T-helper 17 cell (primary cell): Measurements from ENCODE around the gene SYNDIG1L. TPM values are rescaled to one million over a fixed set of nuclear protein-coding genes. Genes with fewer than 3 reads are reported as not detected.
"Not testable (repeated sequence)": the region's sequence is repeated elsewhere in the genome, so short reads cannot be mapped to it uniquely, and the experiment has no call there.

Experiments
- ATAC-seq: fragments of 150-1000 bp; cut with Tn5 transposase; 2 replicates; pipeline ENCODE4 v1.10.0; 2021; ENCODE audit warnings: mild to moderate bottlenecking, moderate library complexity
- DNase-seq, 3 donors: peaks; one replicate each; pipeline versions ENCODE4 v3.0.0 to v3.0.0-alpha.2; 2020 to 2021
- H3K9me3 ChIP-seq: one replicate; pipeline ENCODE4 v1.7.0; 2013; ENCODE audit warnings: low read length, mild to moderate bottlenecking; ENCODE audit not compliant: control insufficient read depth, poor library complexity, severe bottlenecking
- H3K27ac Mint-ChIP-seq: one replicate; pipeline ENCODE4 v1.8.0; 2022; ENCODE audit warnings: mild to moderate bottlenecking, moderate library complexity, mixed read lengths
- H3K27me3 Mint-ChIP-seq: one replicate; pipeline ENCODE4 v1.8.0; 2022; ENCODE audit warnings: mixed read lengths
- H3K36me3 Mint-ChIP-seq: one replicate; pipeline ENCODE4 v1.8.0; 2022; ENCODE audit warnings: low read depth, mixed read lengths
- H3K4me1 Mint-ChIP-seq: one replicate; pipeline ENCODE4 v1.8.0; 2022; ENCODE audit warnings: mild to moderate bottlenecking, mixed read lengths
- H3K4me3 Mint-ChIP-seq: one replicate; pipeline ENCODE4 v1.8.0; 2022; ENCODE audit warnings: mild to moderate bottlenecking, moderate library complexity, mixed read lengths
- total RNA-seq, 4 donors: library from RNA in 2 of 4; stranded (reverse) in 2 of 4; gene quantifications; one replicate each; pipeline ENCODE4 v1.2.3 and lab custom pipeline; 2022 to 2026

The SYNDIG1L gene
- total RNA-seq, 2 donors from 2014 or later, result not detected

GRCh38 chr14:74391479-74391878 lies 34.5 kb downstream of the SYNDIG1L start:
- Mint-ChIP-seq H3K27me3 (peaks cover 61% of the 10 kb centered on the region), H3K4me3 (no peak overlapping the region), H3K36me3 (peaks cover 2% of the 10 kb centered on the region), H3K27ac (no peak overlapping the region), H3K4me1 (no peaks in the 10 kb centered on the region)
- no peak for DNase-seq
- H3K9me3 ChIP-seq, result no peaks in the 10 kb centered on the region
- no peak for ATAC-seq

DNA sequence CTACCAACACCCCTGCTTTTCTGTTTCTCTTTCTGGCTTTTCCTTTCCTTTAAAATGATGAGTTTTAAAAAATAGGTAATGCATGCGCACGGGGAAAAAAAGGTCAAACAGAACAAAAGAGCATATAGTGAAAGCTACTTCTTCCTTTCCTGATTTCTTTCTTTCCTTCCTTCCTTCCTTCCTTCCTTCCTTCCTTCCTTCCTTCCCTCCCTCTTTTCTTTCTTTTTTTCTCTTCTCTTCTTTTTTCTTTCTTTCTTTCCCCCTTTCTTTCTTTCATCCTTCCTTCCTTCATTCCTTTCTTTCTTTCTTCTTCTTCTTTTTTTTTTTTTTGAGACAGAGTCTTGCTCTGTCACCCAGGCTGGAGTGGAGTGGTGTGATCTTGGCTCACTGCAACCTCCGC lies 35.5 kb downstream of the SYNDIG1L start:
- H3K9me3 ChIP-seq, DNase-seq, H3K27ac Mint-ChIP-seq, H3K4me1 Mint-ChIP-seq, H3K36me3 Mint-ChIP-seq, ATAC-seq, H3K4me3 Mint-ChIP-seq: not testable (repeated sequence)
- H3K27me3 Mint-ChIP-seq, result peaks cover 54% of the 10 kb centered on the region

DNA sequence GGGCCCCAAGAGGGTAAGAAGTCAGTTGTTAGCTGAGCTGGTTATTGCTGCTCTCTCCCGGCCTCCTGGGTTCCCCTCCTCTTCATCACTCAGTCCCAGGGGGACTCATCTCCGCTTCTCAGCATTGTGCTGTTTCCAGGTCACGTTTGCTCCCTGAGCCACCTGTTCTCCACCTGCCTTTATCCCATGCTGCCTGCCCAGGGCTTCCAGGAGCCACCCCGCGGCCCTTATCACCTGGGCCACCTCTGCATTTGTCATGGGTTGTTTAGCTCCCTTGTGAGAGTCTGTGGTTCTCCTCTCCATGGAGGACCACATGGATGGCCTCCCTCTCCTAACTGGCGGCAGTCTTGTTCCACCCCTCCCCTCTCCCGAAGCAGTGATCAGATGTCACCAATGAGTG lies 36.0 kb downstream of the SYNDIG1L start:
- Mint-ChIP-seq H3K4me1 (no peaks in the 10 kb centered on the region), H3K27ac (no peak overlapping the region)
- no peak for ATAC-seq

GRCh38 chr14:74382231-74382630 lies 43.8 kb downstream of the SYNDIG1L start:
- no peaks in the 10 kb centered on the region for H3K4me1 Mint-ChIP-seq
- peaks cover 10% of the 10 kb centered on the region for H3K27me3 Mint-ChIP-seq
- H3K4me3 Mint-ChIP-seq, result no peak overlapping the region
- no peak for DNase-seq
- no peak for ATAC-seq
- no peak overlapping the region for H3K27ac Mint-ChIP-seq
- H3K36me3 Mint-ChIP-seq, result no peaks in the 10 kb centered on the region
- H3K9me3 ChIP-seq, result no peaks in the 10 kb centered on the region

More for the DNA sequence above, 36.0 kb downstream of the SYNDIG1L start:
- peaks cover 50% of the 10 kb centered on the region for H3K27me3 Mint-ChIP-seq
- no peak for DNase-seq
- H3K36me3 Mint-ChIP-seq, result peaks cover 2% of the 10 kb centered on the region
- H3K4me3 Mint-ChIP-seq, result no peak overlapping the region
- H3K9me3 ChIP-seq, result no peaks in the 10 kb centered on the region

GRCh38 chr14:74381571-74381970 lies 44.4 kb downstream of the SYNDIG1L start:
- DNase-seq, H3K36me3 Mint-ChIP-seq, H3K27ac Mint-ChIP-seq, H3K9me3 ChIP-seq, ATAC-seq, H3K4me3 Mint-ChIP-seq, H3K4me1 Mint-ChIP-seq: not testable (repeated sequence)
- peaks cover 10% of the 10 kb centered on the region for H3K27me3 Mint-ChIP-seq

- Mint-ChIP-seq H3K4me1 (no peaks in the 10 kb centered on the region), H3K27ac (no peak overlapping the region), H3K27me3 (peaks cover 18% of the 10 kb centered on the region), H3K36me3 (no peaks in the 10 kb centered on the region), H3K4me3 (no peak overlapping the region)
- ATAC-seq (no peak), DNase-seq (no peak)
- no peaks in the 10 kb centered on the region for H3K9me3 ChIP-seq
Observed at GRCh38 chr14:74380845-74381244, 45.2 kb downstream of the SYNDIG1L start.

GRCh38 chr14:74380172-74380571 lies 45.8 kb downstream of the SYNDIG1L start:
- H3K36me3 Mint-ChIP-seq, result no peaks in the 10 kb centered on the region
- no peaks in the 10 kb centered on the region for H3K4me1 Mint-ChIP-seq
- no peak for ATAC-seq

GRCh38 chr14:74377976-74378690 lies 47.9 kb downstream of the SYNDIG1L start:
- ATAC-seq, result no peak
- DNase-seq, result no peak
- Mint-ChIP-seq H3K36me3 (no peaks in the 10 kb centered on the region), H3K27me3 (peaks cover 19% of the 10 kb centered on the region), H3K4me3 (no peak overlapping the region), H3K27ac (no peak overlapping the region), H3K4me1 (no peaks in the 10 kb centered on the region)
- H3K9me3 ChIP-seq, result no peaks in the 10 kb centered on the region

More at GRCh38 chr14:74380172-74380571, 45.8 kb downstream of the SYNDIG1L start:
- H3K27ac Mint-ChIP-seq, result no peak overlapping the region
- no peaks in the 10 kb centered on the region for H3K9me3 ChIP-seq
- H3K27me3 Mint-ChIP-seq, result peaks cover 24% of the 10 kb centered on the region
- no peak overlapping the region for H3K4me3 Mint-ChIP-seq
- DNase-seq, result no peak

- H3K9me3 ChIP-seq, result no peaks in the 10 kb centered on the region
- Mint-ChIP-seq H3K27me3 (peaks cover 30% of the 10 kb centered on the region), H3K27ac (no peak overlapping the region), H3K4me3 (no peak overlapping the region), H3K36me3 (peaks cover 2% of the 10 kb centered on the region), H3K4me1 (peaks cover 3% of the 10 kb centered on the region)
- no peak for ATAC-seq
- DNase-seq, result no peak
Observed at GRCh38 chr14:74368441-74368840, 57.6 kb downstream of the SYNDIG1L start.

DNA sequence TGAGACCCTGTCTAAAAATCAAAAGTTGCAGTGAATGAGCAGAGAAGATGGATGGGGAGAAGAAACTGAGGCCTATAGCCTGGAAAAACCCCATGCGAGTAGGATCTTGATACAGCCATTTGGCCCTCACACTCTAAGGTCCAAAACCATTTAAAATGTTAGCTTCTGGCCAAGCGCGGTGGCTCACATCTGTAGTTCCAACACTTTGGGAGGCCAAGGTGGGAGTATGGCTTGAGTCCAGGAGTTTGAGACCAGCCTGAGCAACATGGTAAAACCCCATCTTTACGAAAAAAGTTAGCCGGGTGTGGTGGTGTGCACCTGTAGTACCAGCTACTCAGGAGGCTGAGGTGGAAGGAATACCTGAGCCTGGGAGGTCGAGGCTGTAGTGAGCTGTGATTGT lies 58.0 kb downstream of the SYNDIG1L start:
- no peak overlapping the region for H3K4me3 Mint-ChIP-seq

GRCh38 chr14:74364271-74364880 lies 61.6 kb downstream of the SYNDIG1L start:
- no peak for ATAC-seq
- H3K27ac Mint-ChIP-seq, result no peak overlapping the region
- no peak overlapping the region for H3K4me3 Mint-ChIP-seq
- H3K9me3 ChIP-seq, result no peaks in the 10 kb centered on the region
- H3K27me3 Mint-ChIP-seq, result peaks cover 32% of the 10 kb centered on the region
- H3K36me3 Mint-ChIP-seq, result peaks cover 2% of the 10 kb centered on the region
- peaks cover 3% of the 10 kb centered on the region for H3K4me1 Mint-ChIP-seq
- no peak for DNase-seq

More for the DNA sequence above, 58.0 kb downstream of the SYNDIG1L start:
- Mint-ChIP-seq H3K27me3 (peaks cover 30% of the 10 kb centered on the region), H3K27ac (no peak overlapping the region), H3K36me3 (peaks cover 2% of the 10 kb centered on the region), H3K4me1 (peaks cover 3% of the 10 kb centered on the region)
- no peak for ATAC-seq
- H3K9me3 ChIP-seq, result no peaks in the 10 kb centered on the region
- DNase-seq, result no peak

DNA sequence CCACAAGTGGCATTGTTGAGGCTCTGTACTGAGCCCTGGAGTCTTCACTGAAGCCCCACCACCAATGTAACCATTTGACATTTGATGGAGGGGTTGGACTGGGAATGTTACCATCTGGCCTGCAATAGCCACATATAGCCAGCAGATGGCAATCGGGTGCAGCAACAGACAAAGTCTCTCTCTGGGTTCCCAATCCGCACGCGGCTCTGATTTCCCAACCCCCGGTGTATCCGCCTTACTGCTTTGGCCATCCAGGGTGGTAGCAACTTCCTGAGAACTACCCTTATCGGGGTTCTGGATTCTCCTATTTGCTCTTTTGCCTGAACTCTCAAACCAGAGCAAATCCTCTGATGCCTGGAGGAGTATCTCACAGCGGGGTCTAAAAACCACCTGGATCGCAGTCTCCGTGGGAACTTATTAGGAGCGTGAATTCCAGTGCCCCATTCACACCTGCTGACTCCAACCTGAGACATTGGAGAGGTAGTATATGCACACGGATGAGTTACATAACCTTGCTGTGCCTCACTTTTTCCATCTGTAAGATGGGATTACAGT lies 63.6 kb downstream of the SYNDIG1L start:
- no peaks in the 10 kb centered on the region for H3K9me3 ChIP-seq
- Mint-ChIP-seq H3K27ac (peak overlapping the region; percentile 85), H3K27me3 (peaks cover 42% of the 10 kb centered on the region), H3K36me3 (peaks cover 2% of the 10 kb centered on the region), H3K4me1 (peaks cover 3% of the 10 kb centered on the region), H3K4me3 (no peak overlapping the region)
- ATAC-seq (peak; percentile 79), DNase-seq (peak; percentile 26 to 51 (median 29))

- no peaks in the 10 kb centered on the region for H3K9me3 ChIP-seq
- peaks cover 49% of the 10 kb centered on the region for H3K27me3 Mint-ChIP-seq
- H3K27ac Mint-ChIP-seq, result no peak overlapping the region
- H3K4me3 Mint-ChIP-seq, result no peak overlapping the region
- ATAC-seq, result no peak
- DNase-seq, result no peak
- peaks cover 2% of the 10 kb centered on the region for H3K36me3 Mint-ChIP-seq
- H3K4me1 Mint-ChIP-seq, result peaks cover 3% of the 10 kb centered on the region
Observed at GRCh38 chr14:74360163-74360562, 65.8 kb downstream of the SYNDIG1L start.
